Parathyroid adenoma (tissue), 2 donors: ENCODE data around the gene DSCAML1.
A peak's percentile ranks its signal among the peaks of the same experiment; 100 is the strongest.

Experiments
- H2AFZ ChIP-seq: fragments of 300-600 bp; sonication (generic); one replicate; pipeline ENCODE4 v1.7.0; 2017; ENCODE audit warnings: antibody characterized with exemption, mild to moderate bottlenecking
- H3K27ac ChIP-seq: fragments of 300-600 bp; sonication (generic); one replicate; pipeline ENCODE4 v1.7.0; 2017
- H3K27me3 ChIP-seq: fragments of 300-600 bp; sonication (generic); one replicate; pipeline ENCODE4 v1.7.0; 2017; ENCODE audit warnings: low read length; ENCODE audit not compliant: control insufficient read depth, insufficient read depth
- H3K36me3 ChIP-seq: fragments of 300-600 bp; sonication (generic); one replicate; pipeline ENCODE4 v1.7.0; 2017; ENCODE audit warnings: low read length; ENCODE audit not compliant: control insufficient read depth, insufficient read depth
- H3K4me1 ChIP-seq: fragments of 300-600 bp; sonication (generic); one replicate; pipeline ENCODE4 v1.7.0; 2017; ENCODE audit warnings: control low read depth
- H3K4me2 ChIP-seq: fragments of 300-600 bp; sonication (generic); one replicate; pipeline ENCODE4 v1.7.0; 2017; ENCODE audit warnings: low read length
- H3K4me3 ChIP-seq: fragments of 300-600 bp; sonication (generic); one replicate; pipeline ENCODE4 v1.7.0; 2017; ENCODE audit warnings: low read depth, low read length
- H3K79me2 ChIP-seq: fragments of 300-600 bp; sonication (generic); one replicate; pipeline ENCODE4 v1.7.0; 2017; ENCODE audit warnings: control low read depth
- H3K9ac ChIP-seq: fragments of 300-600 bp; sonication (generic); one replicate; pipeline ENCODE4 v1.7.0; 2017; ENCODE audit warnings: mild to moderate bottlenecking
- H3K9me3 ChIP-seq: fragments of 300-600 bp; sonication (generic); one replicate; pipeline ENCODE4 v1.7.0; 2017; ENCODE audit warnings: low read length; ENCODE audit not compliant: control insufficient read depth
- TF ChIP-seq, protein P1 (sequence below): fragments of 300-600 bp; sonication (generic); IDR thresholded peaks from one replicate; pipeline ENCODE4 v1.7.0; 2017; ENCODE audit warnings: antibody characterized with exemption, mild to moderate bottlenecking
- donor health status: primary hyperparathyroidism.

The DSCAML1 gene

DNA sequence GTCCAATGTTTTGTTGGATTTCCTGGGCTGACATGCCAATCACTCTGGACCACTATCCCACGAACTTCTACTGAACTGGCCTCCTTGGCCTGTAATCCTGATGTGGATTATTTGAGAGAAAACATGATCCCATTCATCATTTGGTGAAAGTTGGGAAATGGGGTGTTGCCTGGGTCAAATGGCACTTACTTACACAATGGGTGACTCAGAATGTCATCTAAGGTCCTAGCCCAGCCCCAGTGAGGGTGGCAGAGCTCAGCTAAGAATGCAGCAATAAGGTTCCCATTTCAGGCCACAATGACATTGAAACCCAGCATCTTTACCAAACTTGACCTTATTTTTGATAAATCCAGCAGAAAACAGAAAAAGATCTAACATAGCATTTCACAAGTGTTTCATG lies 8.0 kb upstream of the DSCAML1 start:
- Histone ChIP-seq H3K9ac (no peak overlapping the region), H3K9me3 (no peaks in the 10 kb centered on the region), H3K4me2 (no peak overlapping the region), H3K79me2 (no peaks in the 10 kb centered on the region), H3K36me3 (no peaks in the 10 kb centered on the region), H2AFZ (no peak overlapping the region), H3K4me3 (no peak overlapping the region), H3K27me3 (no peaks in the 10 kb centered on the region), H3K27ac (no peak overlapping the region), H3K4me1 (no peaks in the 10 kb centered on the region)
- TF ChIP-seq, protein P1, sequence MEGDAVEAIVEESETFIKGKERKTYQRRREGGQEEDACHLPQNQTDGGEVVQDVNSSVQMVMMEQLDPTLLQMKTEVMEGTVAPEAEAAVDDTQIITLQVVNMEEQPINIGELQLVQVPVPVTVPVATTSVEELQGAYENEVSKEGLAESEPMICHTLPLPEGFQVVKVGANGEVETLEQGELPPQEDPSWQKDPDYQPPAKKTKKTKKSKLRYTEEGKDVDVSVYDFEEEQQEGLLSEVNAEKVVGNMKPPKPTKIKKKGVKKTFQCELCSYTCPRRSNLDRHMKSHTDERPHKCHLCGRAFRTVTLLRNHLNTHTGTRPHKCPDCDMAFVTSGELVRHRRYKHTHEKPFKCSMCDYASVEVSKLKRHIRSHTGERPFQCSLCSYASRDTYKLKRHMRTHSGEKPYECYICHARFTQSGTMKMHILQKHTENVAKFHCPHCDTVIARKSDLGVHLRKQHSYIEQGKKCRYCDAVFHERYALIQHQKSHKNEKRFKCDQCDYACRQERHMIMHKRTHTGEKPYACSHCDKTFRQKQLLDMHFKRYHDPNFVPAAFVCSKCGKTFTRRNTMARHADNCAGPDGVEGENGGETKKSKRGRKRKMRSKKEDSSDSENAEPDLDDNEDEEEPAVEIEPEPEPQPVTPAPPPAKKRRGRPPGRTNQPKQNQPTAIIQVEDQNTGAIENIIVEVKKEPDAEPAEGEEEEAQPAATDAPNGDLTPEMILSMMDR: no peak

DNA sequence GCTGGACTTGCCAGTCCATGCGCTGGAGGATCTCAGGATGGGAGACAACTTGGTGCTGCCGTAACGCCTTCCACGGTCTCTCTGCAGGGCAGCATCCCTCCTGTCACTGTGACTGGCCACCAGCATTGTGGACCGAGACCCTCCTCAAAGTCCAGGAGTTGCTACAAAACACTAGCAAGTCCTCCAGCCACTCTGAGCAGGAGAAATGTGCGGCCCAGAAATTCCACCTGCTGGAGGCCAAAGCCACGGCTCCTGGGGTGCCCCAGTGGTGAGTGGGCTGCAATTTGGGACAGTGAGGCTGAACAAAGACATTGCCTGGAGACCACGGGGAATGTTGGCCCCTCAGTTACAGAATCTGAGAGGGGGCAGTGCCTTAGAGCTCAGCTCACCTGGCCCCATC lies 6.9 kb upstream of the DSCAML1 start:
- H3K4me3 ChIP-seq: no peak overlapping the region
- H2AFZ ChIP-seq: no peak overlapping the region
- H3K9ac ChIP-seq: no peak overlapping the region
- TF ChIP-seq, protein P1: no peak
- no peaks in the 10 kb centered on the region for H3K27me3 ChIP-seq
- no peaks in the 10 kb centered on the region for H3K9me3 ChIP-seq
- H3K4me2 ChIP-seq: no peak overlapping the region
- H3K36me3 ChIP-seq: no peaks in the 10 kb centered on the region
- no peak overlapping the region for H3K27ac ChIP-seq
- H3K79me2 ChIP-seq: no peaks in the 10 kb centered on the region
- H3K4me1 ChIP-seq: no peaks in the 10 kb centered on the region

DNA sequence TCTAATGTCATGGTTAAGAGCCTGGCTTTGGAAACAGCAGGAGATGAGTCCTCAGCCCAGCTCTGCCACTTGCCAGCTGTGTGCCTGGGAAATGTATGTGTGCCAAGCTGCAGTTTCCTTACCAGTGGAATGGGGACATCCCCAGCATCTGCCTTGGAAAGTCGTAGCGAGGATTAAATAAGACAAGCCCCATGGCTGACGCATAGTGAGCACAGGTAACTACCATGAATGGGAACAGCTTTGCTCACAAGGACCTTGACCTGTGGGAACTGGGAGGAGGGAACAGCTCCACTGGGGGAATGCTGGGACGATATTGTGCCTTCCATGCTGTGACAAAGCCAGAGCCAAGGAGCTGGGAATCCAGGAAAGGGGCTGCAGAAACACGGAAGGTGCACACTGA lies 2.6 kb upstream of the DSCAML1 start:
- Histone ChIP-seq H3K4me3 (no peak overlapping the region), H3K4me2 (no peak overlapping the region), H3K79me2 (no peaks in the 10 kb centered on the region), H3K27me3 (no peaks in the 10 kb centered on the region), H3K9ac (no peak overlapping the region), H2AFZ (no peak overlapping the region), H3K9me3 (no peaks in the 10 kb centered on the region), H3K4me1 (no peaks in the 10 kb centered on the region), H3K27ac (no peak overlapping the region), H3K36me3 (no peaks in the 10 kb centered on the region)
- TF ChIP-seq, protein P1: no peak

DNA sequence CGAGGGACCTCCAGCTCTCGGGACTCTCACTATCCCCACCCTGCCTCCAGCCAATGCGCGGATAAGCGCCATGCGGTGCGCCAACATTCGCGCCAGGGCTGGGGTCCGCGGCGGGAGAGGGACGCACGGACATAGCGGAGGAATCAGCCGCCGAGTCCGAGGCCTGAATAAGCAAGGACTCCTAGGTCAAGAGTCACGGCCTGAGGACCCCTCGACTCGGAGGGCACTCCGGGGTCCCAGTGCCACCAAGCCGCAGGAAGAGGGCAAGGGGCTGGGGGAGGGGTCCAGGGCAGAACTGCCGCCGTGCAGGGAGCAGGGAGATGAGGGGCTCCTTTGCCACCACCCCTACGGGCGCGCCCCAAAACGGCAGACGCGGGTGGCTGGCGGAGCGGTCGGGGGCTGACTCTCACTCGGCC lies 552 bp downstream of the DSCAML1 start:
- no peaks in the 10 kb centered on the region for H3K79me2 ChIP-seq
- no peaks in the 10 kb centered on the region for H3K9me3 ChIP-seq
- H2AFZ ChIP-seq: no peak overlapping the region
- H3K27me3 ChIP-seq: no peaks in the 10 kb centered on the region
- H3K9ac ChIP-seq: no peak overlapping the region
- no peak overlapping the region for H3K27ac ChIP-seq
- TF ChIP-seq, protein P1: no peak
- H3K4me2 ChIP-seq: peak overlapping the region; percentile 31
- H3K36me3 ChIP-seq: no peaks in the 10 kb centered on the region
- no peak overlapping the region for H3K4me3 ChIP-seq
- H3K4me1 ChIP-seq: no peaks in the 10 kb centered on the region

DNA sequence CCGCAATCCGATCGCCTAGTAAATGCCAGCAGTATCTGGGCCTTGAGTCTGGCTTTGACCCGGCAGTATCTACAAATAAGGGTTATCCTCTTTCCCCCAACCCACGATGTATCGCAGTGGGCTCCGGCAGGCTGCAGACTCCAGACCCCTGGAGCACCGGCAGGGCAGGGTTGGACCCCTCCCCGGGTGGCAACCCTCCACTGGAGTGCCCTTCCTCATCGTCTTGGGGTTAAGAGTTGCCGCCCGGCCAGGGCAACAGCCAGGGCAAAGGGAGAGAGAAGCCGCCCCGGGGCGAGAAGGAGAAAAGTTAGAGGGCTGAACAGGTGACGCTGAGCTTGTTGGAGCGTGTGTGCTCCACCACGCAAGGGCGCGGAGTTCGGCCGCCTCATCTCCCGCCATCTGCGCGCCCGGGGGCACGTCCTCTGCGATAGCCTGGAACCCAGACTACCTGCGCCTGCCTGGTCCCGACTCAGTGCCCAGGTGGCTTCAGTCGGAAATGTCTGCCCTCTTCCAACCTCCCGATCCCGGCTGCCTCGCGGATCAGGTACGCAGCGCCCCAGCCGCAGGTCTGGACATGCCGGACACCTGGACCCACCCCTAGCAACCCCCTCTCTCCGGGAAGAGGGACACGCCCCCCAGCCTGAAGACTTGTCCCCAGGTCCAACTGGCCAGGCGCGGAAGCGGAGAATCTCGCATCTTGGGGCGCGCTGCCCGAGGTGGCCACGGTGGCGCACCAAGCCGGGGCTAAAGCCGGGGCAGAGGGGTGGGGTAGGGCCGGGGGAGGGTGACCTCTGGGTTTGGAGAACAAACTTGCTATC lies 1.2 kb downstream of the DSCAML1 start:
- H3K9ac ChIP-seq: no peak overlapping the region
- no peak overlapping the region for H3K4me3 ChIP-seq
- peak overlapping the region; percentile 31 for H3K4me2 ChIP-seq
- H3K9me3 ChIP-seq: no peaks in the 10 kb centered on the region
- H3K79me2 ChIP-seq: no peaks in the 10 kb centered on the region
- H3K36me3 ChIP-seq: no peaks in the 10 kb centered on the region
- no peaks in the 10 kb centered on the region for H3K27me3 ChIP-seq
- no peaks in the 10 kb centered on the region for H3K4me1 ChIP-seq
- TF ChIP-seq, protein P1: no peak
- no peak overlapping the region for H2AFZ ChIP-seq
- no peak overlapping the region for H3K27ac ChIP-seq
